GM21619 (cell line): ENCODE data around the gene ACTRT3.

ENCODE experiments used
- ATAC-seq: cut with Tn5 transposase; IDR thresholded peaks from one replicate; pipeline ENCODE4 v1.9.1; 2021; ENCODE audit not compliant: unreplicated experiment

Gene ACTRT3

DNA sequence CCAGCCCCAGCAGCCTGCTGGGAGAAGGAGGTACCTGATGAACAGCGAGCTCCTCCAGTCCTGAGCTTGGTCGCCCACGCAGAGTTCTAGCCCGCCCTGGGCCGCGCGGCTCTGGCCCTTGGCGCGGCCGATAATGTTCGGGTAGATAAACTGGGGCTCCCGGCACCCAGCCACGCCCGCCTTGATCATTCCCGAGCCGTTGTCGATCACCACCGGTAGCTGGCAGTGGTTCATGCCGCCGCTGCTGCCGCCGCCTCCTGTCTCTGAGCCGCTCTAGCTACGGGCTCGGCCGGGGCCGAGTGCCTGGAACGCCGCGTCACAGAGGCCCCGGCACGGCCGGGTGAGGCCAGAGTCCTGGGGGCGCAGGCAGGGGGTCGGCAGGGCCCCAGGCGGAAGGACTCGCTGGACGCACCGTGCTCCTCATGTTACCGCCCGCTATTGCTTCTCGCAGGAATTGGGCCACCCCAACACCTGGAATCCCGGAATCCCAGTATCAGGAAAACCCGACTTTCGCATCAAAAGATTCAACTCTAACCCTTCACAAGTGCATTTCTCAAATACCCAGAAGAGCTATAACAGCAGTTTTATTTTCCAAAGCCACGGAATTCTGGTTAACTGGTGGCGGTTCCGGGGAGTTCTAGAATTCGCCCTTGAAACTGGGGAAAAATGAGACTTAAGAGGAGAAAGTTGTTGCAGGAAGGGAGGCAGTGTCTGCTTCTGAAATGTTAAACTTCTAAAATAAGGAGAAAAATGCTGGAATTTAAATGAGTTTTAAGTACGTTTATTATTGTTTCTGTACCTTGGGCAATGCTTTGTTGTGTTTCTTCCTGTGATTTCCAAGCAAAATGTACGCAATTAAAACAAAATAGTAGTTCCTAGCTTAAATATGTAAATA is at the start of gene ACTRT3:
ACTRT3 (minus strand) TSS at position 275 of the 895 bp plus-strand sequence; CDS start at position 234, 41 bp downstream.
- peak; percentile 25 for ATAC-seq

DNA sequence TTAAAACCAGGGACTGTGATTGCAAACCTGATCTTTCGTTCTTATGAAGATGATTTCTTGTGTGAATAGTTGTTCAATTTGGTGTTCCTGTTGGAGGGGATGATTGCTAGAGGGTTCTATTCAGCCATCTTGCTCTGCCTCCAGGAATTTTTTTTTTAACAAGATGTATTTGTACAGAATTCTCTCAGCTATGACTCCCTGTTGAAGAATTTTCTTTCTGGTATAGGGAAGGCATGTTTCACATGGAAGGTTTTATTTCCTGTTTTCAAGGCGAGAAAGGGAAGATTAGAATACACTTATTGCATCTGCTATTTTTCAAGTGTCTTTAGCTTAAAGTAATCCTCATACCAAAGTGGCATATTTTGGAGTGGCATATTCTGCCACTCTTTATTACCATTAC is 49.0 kb upstream of the ACTRT3 start:
- no peak for ATAC-seq

DNA sequence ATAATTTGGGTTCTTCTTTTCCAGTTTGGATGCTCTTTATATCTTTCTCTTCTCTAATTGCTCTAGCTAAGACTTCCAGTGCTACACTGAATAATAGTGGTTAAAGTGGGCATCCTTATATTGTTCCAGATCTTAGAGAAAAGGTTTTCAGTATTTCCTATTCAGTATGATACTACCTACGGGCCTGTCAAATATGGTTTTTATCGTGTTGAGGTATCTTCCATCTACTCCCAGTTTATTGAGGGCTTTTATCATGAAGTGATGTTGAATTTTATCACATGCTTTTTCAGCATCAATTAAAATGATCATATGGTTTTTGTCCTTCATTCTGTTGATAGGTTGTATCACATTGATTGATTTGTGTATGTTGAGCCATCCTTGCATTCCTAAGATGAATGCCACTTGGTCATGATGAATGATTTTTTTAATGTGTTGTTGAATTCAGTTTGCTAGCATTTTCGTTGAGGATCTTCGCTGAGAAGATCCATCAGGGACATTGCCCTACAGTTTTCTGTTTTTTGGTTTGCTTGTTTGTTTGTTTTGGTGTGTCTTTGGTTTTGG is 46.3 kb upstream of the ACTRT3 start:
- no peak for ATAC-seq

DNA sequence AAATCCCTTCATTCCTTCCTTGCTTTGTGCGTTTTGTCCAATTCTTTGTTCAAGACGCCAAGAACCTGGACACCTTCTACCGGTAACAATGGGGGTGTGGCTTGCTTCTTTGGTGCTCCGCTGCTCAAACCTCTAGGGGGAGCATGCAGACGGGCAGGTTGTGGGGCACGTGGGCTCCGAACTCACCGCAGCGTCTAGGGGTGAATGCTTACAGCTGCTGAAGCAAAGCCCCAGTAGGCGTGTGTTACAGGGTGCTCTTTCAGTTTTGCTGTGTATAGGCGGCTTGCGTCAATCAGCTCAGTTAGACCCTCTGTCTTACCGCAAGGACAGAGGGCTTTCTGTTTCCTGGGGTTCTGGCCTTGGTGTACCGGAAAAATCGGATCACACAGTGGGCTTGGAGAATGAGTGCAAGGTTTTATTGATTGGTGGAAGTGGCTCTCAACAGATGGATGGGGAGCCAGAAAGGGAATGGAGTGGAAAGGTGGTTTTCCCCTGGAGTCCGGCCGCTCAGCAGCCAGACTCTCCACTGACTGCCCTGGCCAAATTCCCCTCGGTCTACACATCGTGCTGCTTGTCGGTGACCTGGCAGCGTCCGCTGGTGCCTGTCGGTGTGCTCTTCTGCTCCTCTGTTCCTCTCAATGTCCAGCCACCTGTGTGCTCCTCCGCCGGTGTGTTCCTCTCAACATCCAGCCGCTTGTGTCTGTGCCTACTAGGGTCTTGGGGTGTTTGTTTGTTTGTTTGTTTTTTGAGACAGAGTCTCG is 44.6 kb upstream of the ACTRT3 start:
- ATAC-seq = peak; percentile 82

DNA sequence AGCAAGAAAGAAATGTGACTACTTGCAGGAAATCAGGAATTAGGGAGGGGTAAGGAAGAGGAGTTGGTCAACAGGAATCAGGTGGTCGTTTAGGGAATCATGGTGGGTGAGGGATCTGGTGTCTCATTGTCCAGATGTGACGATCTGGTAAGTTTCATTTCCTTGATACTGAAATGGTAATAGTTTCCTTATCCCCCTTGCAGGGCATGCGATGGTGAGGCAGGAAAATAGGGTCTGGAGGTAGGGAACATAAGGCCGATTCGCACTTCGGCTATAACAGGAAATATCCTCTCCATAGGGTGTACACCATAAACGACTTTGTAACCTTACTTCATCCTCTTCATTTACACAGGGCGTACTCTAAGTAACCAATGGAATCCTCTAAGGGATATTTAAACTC is 43.9 kb upstream of the ACTRT3 start:
- ATAC-seq = no peak

DNA sequence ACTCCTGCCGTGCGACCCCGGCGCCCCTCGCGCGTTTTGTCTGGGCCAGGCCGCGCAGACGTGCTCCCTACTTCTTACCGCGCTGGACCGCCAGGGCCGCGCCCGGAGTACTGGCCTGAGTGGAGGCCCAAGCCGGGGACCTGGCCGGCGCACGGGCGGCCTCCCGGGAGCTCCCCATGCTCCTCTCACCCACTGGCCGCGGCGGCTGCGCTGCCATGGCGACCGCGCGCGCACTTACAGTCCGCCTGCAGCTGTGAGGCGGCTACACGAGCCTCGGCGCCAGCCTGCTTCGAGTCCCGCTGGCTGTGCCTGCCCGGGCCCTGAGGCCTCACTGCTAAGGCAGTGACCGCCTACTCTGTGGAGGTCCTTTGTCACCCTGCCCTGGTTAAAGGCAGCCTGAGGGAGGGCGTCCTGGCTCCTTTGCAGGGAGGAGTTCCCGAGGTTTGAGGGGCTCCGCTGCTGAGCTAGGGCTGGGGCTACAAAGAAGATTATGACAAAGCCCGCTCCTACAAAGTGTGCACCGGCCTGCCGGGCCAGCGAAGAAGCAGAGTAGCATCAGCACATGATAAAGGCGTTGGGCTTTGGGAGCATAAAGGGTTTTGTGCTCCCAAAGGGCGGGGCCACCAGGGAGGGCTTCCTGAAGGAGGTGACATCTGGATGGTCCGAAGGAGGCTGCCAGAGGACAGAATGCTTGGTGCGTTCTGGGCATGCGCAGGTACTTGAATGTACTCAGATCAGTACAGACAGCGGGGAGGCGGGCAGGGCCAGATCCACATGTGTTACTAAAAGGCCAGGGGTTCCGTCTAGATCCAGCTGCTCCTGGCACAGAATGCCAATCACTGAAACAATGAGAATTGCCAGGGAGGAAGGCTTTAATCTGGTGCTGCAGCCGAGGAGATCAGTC is 43.2 kb upstream of the ACTRT3 start, which contains the start of the genes LRRC34 and LRRIQ4:
LRRC34 (minus strand) TSS at position 573 of the 904 bp plus-strand sequence; CDS start at position 217, 356 bp downstream.
LRRIQ4 (plus strand) TSS at position 539 of the 904 bp plus-strand sequence. CDS start 9,052 bp downstream, outside the sequence.
- peak; percentile 59 for ATAC-seq

DNA sequence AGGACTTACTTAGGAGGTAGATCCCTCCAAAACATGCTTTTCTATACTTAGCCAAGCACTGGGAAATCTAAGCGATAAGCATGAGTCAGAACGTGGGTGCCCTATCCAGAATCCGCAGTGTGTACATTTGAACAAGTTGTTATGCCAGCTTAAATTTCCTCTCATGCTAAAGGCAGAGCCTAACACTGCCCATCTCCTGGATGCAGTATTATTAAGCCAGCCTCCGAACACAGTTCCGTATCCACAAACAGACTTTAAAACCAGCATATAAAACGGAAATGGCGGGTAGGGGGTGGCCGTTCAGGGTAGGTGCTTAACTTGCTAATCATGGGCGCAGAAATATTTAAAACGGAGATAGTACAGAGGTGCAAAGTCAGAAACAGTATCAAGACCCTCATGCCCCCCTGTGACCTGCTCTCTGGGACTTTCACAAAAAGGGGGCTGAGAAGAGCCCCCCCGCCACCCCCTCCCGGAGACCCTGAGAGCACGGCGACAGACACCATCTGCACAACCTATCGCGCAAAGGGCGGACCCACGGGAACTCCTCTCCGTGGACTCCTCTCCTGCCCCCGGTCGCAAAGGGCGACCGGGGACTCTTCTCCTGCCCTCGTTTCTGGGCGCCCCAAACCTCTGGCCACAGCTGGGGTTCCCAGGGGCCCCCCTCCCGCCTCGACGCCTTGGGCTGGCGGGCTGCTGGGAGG is 42.4 kb upstream of the ACTRT3 start:
- ATAC-seq = peak; percentile 7

DNA sequence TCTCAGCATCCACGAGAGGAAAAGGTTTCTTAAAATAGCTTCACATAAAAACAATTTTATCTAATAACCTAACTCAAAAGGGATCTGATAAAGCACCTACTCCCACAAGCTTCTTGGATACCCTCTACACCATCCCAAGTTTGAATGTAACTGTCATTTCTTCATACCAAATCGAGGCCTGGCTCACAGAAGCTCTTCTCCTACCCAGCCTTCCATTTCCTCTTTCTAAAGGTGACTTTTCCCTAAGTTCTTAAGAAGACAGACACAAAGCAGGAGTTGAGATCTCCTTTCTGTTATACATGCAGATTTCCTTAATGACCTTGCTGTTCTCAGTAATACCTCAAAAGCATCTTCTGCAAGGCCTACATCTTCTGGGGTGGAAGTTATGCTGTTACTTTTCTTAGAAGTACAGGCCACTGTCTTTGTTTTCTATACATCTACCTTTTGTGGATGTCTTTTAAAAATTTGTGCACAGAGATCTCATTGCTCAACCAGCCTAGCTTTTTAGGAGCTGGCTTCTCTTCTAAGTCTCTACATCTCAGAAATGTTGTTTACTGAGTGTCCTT is 40.0 kb upstream of the ACTRT3 start:
- ATAC-seq = no peak

DNA sequence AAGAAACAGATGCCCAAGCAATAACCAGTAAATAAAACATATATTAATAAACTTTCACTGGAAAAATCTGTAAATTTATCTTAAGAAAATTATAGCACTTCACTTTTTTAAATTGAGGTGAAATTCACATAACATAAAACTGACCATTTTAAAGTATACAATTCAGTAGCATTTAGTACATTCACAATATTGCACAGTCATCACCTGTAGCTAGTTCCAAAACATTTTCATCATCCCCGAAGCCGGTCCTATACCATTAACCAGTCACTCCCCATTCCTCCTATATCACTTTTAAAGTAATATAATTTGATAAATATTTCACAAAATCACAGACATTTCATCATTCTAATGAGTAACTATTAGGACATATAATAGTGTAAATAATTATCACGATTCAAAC is 35.3 kb upstream of the ACTRT3 start:
- no peak for ATAC-seq

DNA sequence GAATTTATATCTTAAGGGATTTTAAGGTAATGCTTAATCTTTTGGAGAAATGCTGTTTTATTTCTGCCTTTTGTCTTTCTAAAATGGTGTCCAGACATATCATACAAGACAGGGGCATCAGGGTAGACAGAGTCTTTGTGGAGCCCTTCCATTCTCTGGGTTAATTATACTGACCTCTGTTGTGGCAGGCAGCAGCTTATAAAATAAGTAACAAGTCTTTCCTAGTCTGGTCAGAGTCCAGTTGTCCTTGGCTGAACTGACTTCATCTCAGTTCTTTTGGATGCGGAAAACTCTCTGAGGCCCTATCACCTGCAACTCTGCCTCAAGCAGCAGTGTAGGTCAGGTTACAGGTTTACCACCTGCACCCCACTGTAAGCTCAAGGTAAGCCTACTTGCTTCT is 23.0 kb upstream of the ACTRT3 start:
- no peak for ATAC-seq

DNA sequence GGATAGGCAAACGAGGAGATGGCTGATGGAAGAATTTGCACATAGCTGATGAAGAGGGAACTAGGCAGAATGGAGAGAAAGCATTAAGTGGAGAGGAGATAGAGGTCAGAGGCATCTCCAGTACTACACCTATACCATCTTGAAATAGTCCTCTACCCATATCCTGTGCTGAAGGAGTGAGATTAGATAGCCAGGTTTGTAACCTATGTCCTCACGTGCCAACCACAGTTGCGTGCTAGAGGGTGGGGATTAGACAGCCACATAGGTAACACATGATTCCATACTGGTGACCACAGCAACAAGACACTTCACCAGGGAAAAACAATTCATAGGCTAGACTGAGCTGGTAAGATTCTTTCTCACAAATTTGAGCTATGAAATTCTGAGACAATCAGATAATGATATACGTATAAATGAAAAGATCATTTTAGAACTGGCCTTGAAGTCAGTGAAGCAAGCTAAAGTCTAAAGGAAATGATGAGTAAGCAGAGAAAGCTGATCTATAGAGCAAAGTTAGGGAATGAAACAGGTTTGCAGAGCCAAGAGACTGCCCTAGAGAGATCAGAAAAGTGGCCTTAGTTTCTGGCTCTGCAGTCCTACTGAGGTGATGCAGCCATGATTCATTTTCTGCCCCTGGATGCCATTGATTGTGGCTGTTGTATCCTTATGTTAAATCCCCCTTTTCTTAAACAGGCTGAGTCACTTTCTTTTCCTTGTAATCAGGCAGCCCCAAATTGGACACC is 21.5 kb upstream of the ACTRT3 start:
- no peak for ATAC-seq

DNA sequence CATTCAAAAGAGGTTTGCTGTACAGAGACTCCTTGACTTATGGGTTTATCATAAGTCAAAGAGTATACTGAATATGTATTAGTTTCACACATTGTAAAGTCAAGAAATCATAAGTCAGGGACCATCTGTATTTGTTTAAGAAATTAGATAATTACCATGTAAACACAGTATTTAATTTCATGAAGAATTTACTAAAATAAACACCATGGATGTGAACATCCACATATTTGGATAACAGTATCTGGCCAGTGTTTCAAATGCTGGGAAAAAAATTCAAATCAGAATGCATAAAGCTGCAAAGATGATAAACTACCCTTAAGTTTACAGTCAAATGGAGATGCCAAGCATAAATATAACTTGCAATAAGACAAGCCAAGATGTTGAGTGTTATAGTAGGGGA is 20.9 kb upstream of the ACTRT3 start:
- ATAC-seq = no peak

DNA sequence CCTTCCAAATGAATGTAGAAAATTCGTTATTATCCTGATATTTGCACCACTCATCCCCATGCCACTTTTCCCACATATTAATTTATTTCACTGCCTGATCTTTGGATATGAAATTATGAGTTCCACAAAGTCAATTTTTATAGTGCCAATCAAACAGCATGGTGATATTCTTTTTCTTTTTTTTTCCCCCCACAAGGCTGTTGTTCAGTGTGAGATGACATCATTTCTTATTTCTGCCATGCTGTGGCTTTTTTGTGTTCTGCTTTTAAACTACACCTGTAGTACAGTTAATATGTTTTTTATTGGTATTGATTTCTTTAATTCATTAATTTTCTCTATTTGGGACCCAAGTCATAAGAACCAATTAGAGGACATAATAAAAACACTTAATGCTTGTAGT is 18.4 kb upstream of the ACTRT3 start:
- ATAC-seq = no peak

DNA sequence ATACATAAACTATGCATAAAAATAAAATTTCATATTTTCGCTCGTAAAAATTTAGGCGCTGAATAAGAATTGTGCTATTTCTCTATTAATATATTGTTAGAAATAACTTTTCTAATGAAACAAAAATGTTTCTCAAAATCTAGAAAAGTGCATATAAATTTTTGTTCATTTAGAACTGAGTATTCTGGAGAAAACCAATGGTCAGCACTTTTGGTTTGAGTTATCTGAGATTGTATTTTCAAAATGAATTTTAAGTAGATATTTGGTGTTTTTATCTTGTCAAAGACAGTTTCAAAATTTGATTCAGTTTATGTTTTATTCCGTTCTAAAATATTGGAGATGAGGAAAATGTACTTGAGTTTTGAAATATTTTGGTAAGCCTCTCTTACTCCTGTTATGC is 17.8 kb upstream of the ACTRT3 start:
- no peak for ATAC-seq

DNA sequence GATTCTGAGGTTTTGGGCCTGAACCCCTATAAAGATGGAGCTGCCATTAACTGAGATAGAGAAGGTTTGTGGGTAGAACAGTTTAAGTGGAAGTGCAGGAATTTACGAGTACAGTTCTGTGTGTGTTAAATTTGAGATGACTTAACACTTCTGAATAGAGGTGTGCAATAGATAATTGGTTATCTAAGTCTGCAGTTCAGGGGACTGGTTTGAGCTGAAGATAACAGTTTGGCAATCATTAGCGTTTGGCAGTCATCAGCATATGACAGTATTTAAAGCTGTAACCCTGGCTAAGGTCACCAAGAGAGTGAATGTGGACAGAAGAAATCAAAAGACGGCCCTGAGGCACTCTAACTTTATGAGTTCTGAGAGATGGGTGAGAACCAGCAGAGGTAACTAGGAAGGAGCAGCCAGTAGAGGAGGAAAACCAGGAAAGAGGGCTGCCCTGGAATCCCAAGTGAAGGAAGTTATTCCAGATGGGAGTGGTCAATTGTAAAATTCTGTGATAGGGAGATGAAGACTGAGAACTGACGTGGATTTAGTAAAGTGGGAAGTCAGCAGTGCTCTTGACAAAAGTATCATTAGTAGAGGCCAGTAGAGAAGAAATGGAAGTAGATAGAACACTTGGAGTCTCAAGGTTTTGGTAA is 12.0 kb upstream of the ACTRT3 start:
- ATAC-seq = no peak

DNA sequence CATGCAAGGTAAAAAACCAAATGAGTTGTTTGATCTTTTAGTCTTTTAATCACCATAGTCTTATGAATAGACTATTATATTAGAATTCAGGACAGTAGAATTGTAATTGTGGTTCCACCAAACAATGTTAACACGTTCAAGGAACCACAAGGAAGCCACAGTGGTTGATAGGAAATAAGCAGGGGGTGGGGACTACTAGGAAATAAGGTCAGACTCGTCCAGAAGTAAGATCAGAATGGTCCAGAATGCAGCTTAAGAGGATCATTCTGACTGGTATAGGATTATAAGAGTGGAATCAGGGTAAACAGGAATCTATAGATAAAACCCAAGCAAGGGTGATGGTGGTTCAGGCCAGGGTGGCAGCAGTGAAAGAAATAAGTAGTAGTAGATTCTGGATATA is 11.4 kb upstream of the ACTRT3 start:
- no peak for ATAC-seq

DNA sequence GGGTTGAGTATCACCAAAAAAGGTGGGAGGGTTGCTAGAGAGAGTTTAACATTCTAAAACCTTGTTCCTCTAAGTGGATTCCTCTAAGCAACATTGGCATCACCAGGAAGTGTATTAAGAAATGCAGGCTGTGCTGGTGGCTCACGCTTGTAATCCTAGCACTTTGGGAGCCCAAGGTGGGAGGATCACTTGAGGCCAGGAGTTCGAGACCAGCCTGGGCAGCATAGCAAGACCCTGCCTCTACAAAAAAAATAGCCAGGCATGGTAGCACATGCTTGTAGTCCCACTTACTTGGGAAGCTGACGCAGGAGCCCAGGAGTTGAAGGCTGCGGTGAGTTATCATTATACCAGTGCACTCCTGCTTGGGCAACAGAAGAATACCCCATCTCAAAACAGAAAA is 8.5 kb upstream of the ACTRT3 start:
- no peak for ATAC-seq

DNA sequence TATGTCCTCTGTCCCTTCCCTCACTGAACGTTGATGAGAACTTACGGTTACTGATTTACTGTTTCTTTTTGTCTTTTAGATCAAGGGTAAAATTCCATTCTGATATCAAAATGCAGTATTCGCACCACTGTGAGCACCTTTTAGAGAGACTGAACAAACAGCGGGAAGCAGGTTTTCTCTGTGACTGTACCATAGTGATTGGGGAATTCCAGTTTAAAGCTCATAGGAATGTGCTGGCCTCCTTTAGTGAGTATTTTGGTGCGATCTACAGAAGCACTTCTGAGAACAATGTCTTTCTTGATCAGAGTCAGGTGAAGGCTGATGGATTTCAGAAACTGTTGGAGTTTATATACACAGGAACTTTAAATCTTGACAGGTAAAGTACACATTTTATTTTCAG is 4.8 kb upstream of the ACTRT3 start:
- ATAC-seq = no peak
